Measurements from ENCODE around the gene DNAH8.
"Not testable (repeated sequence)": the region's sequence is repeated elsewhere in the genome, so short reads cannot be mapped to it uniquely, and the experiment has no call there.

The DNAH8 gene

DNA sequence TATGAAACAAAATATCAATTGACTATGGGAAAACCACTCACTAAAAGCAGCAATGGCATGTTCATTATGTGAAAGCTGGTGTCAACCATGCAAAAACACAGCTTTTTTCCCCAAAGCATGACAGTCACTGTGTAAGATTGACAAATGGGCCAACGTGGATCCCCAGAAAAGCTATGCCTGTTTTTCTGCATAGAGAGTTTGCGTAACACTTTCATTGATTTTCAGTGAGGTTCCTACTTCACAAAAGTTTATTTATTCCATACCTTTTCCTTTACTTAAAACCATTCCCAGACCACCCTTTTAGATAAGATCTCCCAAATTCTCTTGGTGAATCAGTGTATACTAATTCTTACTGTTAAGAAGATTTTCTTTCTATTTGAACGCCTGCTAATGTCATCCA is 195.1 kb downstream of the DNAH8 start:
- no peak for DNase-seq

DNA sequence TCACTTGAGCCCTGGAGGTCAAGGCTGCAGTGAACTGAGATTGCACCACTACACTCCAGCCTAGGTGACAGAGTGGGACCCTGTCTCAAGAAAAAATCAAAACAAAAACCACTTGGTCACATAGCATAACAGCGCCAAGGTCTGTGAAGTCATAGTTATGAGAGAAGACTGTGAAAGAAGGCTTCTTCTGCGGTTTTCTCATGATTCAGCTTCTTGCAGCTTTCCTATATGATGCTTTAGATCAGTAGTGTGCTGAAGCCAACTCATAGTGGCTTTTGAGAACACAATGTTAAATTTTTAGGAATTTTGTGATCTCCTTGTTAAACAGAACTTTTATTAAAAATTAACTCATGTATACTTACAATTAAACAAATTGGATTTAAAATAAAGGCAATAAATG is 197.3 kb downstream of the DNAH8 start:
- DNase-seq = no peak

DNA sequence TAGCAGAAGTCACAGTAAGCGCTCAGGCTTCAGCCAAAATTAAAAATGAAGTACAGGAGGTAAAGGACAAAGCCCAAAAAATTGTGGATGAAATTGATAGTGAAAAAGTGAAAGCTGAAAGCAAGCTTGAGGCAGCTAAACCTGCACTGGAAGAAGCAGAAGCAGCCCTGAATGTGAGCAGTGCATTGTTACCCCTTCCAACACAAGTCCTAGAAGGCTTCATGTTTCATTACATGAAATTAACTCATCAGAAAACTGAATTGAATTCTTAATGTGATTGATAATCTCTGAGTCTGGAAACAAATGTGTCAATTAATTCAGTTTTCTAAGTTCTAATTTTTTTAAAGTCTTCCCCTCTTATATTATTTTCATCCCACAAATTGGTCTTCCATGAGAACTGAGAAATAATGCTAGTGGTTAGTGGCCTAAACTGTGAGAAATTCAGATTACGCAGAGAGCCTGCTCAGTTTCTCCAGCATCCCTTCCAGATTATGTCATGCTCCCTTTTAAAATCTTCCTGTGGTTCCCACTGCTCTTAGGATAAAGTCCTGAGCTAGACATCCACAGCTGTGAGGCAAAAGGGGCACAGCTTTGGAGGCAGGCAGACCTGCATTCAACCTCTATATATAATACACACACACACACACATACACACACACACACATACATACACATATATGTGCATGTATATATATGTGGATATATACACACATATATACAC is 200.3 kb downstream of the DNAH8 start:
- DNase-seq = no peak

DNA sequence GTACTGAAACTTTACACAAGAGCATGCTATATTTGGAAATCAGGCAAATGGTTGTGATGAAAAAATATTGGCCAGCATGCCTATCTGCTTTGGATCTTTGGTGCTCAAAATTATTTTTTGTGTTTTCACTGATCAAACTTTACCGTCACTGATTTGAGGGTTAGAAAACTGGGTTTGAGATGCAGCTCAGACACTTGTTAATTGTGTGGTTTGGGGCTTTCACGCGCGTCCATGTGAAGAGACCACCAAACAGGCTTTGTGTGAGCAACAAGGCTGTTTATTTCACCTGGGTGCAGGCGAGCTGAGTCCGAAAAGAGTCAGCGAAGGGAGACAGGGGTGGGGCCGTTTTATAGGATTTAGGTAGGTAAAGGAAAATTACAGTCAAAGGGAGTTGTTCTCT is 206.4 kb downstream of the DNAH8 start:
- DNase-seq = not testable (repeated sequence)

DNA sequence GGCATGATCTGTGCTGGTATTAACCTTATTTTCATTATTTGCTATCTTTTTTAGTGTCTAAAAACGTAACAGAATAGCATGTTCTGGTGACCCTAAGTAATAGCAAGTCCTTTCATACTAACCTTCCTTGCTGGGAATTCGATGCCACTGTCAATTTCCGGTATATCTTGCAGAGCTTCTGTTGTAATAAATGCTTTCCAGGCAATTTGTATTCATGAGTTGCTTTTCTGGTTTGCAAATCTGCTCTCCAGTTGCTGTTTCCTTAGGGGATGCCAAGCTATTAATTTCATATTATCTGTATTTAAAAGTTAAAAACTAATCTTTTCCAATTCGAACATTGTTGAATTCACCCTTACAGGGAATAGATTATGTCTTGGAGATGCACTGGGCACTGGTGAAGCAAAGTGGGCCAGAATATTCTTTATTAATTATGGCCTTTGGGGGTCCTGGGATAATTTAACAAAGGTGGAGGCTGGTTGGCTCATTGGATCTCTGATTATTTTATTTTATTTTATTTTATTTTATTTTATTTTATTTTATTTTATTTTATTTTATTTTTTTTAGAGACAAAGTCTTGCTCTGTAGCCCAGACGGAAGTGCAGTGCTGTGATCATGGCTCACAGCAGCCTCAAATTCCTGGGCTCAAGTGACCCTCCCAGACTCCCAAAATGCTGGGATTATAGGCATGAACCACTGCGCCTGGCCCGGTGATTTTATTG is 209.8 kb downstream of the DNAH8 start:
- no peak for DNase-seq

DNA sequence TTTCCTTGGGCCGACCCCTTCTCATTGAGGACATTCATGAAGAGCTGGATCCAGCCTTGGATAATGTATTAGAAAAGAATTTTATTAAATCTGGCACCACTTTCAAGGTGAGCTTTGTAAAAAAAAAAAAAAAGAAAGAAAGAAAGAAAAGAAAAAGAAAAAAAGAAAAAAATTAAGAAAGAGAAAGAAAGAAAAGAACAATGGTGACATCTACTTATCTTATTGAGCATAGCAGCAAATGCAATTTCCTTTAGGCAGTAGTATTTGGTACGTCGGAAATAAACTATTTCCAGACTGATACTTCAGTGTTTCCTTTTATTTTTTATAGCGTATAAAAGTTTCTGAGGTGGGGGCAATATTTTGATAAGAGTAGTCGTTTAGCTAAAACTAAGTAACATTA is 214.4 kb downstream of the DNAH8 start:
- no peak for DNase-seq

DNA sequence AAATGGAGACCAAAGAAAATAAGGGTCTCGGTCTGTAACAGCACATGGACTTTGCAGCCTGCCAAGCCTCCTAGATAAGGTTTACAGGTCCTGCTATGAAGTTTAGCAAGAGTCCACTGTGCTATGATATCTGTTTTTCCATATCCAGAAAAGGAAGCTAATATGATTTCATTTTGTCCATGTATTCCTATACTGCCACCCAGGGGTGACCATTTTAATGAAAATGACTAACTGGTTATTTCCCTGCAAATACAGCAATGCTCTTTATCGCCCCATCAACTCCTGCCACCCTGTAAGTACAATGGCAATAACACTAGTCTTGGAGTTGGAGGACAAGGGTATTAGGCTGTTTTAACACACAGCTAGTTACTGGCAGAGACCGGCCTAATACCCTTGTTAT is 218.3 kb downstream of the DNAH8 start:
- DNase-seq = no peak

DNA sequence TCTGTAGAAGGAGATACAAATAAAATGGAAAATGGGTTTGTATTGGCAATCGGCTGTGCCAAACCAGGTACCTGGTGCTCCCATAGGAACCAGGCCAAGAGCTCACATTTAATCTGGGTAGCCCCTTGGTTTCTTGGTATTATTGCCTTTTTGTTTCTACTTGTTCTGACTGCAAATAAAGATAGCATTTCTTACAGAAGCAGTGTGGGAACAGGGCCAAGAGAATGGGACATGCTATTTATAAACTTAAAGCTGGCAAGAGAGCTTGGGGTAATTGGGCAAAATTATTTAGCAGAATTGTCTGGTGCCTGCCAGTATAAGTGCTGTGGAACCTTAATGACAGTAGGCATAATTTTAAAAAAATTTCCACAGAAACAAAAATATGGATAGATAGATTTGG is 219.9 kb downstream of the DNAH8 start:
- DNase-seq = no peak

DNA sequence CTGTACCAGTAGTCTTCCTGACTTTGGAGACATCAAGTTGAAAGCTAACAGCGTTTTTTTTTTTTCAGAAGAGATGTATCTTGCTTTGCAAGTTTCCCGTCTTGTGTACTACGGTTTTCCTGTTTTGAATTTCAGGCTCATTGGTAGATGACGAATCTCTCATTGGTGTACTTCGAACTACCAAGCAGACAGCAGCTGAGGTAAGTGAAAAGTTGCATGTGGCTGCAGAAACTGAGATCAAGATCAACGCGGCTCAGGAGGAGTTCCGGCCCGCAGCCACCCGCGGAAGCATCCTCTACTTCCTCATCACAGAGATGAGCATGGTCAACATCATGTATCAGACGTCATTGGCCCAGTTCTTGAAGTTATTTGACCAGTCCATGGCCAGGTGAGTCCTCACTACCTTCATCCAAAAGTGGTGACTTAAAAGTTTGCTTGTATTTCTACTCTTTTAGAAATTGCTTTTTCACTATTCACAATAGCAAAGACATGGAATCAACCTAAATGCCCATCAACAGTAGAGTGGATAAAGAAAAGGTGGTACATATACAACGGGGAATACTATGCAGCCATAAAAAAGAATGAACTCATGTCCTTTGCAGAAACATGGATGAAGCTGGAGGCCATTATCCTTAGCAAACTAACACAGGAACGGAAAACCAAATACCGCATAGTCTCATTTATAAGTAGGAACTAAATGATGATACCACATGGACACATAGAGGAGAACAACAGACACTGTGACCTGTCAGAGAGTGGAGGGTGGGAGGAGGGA is 222.9 kb downstream of the DNAH8 start:
- no peak for DNase-seq

DNA sequence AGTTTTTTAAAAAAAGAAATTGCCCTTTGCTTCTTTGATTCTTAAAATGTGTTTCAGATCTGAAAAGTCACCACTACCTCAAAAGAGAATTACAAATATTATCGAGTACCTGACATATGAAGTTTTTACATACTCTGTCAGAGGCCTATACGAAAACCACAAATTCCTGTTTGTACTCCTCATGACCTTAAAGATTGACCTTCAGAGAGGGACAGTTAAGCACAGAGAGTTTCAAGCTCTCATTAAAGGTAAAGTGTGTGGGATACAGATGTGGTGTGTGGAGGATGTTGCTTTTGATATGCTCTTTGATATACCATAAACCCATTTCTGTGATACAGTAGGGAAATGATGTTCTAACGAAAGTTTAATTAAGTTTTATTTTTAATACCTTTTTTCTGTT is 223.6 kb downstream of the DNAH8 start:
- no peak for DNase-seq

DNA sequence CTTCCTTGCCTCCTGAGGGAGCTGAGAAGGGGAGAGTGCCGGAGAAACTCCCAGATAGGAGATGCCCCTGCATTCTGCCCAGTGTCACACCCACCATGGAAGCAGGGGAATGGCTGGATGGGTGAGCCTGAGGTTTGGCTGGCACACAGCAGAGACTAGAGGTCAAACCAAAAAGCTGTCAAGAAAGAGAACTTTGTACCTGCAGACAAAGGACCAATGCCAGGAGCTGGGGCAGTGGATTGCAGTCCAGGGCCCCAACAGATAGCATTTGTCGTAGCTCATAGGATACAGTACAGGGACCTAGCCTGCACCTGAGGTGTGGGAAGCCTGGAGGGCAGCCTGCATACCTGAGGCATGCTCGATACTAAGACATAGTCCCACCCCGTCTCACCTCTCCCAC is 227.3 kb downstream of the DNAH8 start:
- no peak for DNase-seq

DNA sequence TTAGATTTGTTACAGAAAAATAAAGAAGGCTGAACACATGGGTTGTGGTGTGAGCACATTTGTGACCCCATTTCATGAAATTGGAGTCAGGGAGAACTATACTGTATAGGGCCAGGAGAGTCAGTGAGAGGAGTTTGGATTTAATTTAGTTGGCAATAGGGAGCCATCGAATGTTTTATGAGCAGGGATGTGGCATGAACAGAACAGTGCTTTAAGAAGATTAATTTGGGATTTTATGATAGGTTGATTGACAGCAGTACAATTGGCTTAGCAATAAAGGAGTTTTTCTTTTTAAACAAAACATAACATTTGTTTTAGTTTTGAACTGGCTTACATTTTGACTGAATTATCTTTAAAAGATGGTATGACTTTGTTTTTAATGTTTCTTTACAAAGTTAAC is 227.9 kb downstream of the DNAH8 start:
- DNase-seq = no peak

DNA sequence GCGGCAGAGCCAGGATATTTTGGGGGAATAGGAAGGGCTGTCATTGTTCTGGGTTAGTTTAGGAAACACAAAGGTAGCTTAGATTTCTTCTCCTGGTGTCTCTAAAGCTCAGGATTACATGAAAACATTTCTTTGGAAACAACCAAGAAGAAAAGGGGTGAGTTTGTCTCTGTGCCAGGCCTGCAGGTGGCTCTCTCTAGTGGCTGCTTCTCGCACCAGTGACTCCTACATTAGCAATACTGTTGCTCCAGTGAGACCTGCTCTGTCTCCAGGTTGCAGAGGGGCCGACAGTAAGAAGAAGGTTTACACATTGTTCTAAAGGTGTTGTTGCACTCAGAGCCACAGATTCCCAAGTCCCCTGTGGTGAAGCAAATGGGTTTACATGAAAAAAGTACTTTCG is 228.9 kb downstream of the DNAH8 start:
- DNase-seq = peak; percentile 54

DNA sequence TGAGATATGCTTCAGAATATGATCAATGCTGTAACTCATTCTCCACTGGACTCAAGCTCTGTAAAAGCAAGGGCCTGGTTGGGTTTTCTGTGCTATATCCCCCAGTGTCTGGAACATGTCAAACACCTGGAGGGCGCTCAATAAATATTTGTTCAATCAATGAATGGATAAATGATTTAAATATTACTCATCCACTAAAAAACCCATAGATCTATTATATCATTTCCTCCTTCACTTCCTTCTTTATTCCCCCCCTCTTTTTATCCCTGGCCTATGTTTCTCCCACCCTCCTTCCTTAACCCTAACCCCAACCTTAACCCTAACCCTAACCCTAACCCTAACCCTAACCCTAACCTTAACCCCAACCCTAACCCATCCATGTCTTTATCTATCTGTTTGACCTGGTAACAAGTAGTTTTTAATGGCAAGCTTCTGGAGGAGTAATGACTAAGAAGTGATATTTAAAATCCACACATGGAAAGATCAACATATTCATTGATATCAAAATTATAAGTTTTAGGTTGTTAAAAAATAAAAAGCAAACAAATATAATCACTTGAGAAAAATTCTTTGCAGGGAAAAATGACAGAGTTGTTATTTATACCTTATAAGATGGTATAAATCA is 229.7 kb downstream of the DNAH8 start:
- no peak for DNase-seq

DNA sequence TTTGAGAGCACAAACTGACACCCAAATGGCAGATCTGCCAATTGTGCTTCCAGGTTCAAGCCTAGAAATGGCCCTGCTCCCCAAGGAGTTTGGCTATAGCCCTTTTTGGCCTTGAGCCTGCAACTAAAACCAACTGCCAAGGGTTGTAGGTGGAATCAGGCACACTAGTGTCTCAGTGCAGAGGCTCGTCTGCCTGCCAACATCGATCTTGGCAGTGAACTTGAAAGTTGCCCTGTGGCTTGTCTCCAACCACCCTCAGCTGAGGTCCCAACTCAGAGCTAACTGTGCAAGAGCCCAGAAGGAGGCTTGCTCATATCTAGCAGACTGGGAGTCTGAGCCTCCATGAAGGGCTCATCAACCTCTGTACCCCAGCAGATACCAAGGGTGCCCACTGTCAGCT is 240.8 kb downstream of the DNAH8 start:
- DNase-seq = no peak

DNA sequence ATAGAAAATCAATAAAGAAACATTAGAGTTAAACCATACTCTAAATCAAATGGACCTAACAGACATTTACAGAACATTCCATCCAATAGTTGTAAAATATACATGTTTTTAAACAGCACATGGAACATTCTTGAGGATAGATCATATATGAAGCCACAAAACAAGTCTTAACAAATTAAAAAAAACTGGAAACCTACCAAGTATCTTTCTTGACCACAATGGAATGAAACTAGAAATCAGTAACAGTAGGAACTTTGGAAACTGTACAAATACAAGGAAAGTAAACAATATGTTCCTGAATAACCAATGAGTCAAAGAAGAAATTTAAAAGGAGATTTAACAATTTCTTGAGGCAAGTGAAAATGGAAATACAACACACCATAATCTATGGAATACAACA is 242.3 kb downstream of the DNAH8 start:
- DNase-seq = no peak

DNA sequence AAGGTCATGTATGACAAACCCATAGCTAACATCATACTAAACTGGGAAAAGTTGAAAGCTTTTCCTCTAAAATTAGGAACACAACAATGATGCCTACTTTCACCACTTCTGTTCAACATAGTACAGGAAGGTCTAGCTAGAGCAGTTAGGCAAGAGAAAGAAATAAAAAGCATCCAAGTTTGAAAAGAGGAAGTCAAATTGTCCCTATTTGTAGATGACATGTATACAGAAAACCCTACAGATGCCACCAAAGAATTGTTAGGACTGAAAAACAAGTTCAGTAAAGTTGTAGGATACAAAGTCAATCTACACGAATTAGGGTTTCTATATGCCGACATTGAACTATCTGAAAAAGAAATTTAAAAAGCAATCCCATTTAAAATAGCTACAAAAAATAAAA is 244.0 kb downstream of the DNAH8 start:
- DNase-seq = no peak

DNA sequence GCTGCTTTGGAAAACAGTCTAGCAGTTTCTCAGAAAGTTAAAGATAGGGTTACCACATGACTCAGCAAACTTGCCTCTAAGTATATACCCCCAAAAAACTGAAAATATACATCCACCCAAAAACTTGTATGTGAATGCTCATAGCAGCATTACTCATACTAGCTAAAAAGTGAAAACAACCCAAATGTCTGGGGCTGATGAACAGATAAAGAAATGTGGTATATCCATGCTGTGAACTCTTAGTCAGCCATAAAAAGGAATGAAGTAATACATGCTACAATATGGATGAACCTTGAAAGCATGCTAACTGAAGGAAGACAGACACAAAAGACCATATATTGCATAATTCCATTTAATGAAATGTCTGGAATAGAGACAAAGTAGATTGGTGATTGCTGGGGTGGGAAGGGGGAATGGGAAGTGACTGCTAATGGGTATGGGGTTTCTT is 253.6 kb downstream of the DNAH8 start:
- no peak for DNase-seq

DNA sequence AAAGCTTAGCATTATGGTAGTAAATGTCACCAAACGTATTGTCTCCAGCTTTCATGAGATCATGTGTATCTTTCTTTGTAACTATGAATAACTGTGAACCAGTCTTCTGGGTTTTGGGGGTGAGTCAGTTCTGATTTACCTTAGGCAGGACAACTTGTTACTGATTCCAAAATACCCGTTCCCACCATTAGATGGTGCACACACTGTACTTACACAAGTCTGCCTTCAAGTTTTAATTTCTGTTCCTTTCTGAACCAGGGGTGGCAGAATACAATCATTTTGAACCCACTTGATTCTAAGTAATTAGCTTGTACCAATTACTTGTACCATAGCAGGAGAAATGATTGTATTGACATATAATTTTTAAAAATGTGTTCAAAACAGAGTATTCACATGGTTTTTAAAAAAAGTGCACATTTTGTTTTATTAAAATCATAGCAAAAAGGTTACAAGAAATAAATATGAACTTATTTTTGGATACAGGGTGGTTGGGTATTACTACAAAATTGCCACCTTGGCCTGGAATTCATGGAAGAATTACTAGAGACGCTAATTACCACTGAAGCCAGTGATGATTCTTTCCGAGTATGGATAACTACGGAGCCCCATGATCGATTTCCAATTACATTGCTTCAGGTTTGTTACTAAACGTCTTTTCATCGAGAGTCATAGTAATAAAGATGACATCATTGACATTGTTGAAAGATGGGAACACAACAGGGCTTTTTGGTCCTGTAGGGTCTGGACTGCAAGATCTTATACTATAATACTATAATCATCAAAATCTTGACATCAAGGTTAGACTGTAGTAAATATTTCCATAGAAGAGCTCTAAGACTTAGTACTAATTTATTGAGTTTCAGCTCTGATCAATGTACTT is 258.3 kb downstream of the DNAH8 start:
- DNase-seq = peak; percentile 59

DNA sequence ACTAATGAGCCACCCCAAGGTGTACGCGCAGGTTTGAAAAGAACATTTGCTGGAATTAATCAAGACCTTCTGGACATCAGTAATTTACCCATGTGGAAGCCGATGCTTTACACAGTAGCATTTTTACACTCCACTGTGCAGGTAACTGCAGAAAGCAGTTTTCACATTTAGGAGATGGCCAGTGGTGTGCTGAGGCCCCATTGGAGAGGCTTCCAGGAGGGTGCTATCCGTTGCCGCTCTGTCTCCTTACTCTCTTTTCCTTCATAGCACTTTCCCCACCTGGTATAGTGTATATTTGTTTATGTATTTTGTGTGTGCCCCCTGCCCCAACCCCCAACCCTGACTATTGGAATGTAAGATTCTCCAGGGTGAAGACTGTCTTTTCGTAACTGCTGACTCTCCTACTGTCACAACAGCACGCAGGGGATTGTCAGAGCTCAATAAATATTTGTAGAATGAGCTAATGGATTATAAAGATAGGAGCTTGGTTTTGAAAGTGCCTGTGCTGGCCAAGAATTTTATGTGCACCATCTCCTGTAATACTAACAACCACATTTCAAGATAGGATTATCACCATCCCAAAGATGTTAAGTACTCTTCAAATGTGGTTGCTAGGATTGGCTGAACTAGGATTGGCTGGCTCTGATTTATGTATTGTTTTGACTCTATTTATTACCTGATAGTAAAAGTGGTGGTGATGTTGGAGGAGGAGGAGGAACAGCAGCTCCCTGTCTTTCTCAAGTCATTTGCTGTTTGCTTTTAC is 259.5 kb downstream of the DNAH8 start:
- no peak for DNase-seq

DNA sequence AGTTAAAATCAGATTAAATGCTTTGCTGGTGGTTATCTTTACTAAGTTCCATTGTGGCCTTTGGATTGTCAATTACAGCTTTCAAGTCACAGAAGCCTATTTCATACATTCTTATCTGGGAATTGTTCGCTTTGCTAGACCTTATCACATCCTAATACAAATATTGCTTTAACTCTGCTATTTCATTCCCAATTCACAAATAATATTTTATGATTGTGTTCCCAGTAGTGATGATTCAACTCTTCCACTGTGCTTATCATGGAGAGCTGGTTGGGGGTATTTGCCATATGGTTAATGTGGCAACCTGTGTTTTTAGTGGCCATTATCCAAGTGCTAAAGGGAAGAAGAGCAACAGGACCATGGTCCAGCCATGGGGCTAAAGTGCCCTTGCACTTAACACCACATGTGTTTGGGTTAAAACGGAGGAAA is 260.5 kb downstream of the DNAH8 start:
- DNase-seq = no peak

DNA sequence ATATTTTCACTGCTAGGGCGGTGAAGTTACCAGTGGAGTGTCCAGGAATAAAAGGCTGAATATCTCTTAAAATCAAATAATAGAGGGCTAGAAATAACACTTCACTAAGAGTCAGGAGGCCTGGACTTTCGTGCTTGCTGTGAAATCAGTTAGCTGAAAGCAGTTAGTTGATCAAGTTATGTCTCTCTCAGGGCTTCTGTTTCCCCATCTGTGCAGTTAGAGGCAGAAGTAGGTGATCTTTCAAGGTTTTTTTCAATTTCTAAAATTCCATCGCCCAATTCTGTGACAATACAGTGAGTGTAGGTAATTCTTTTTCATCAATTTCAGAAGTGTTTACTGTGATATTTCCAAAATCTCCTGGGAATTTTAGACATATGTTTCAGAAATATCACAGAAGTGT is 260.9 kb downstream of the DNAH8 start:
- no peak for DNase-seq

Measured in NCI-H345 (cell line).